Suprapubic skin (tissue), 3 donors: ENCODE results near the gene CALN1.

Experiments used
- POLR2AphosphoS5 ChIP-seq, 3 donors: sonication (generic); formaldehyde crosslinking; IDR thresholded peaks; one replicate each; pipeline ENCODE4 v1.6.1; 2017; ENCODE audit warnings: antibody characterized with exemption in 3 of 3
- TF ChIP-seq, protein P1 (sequence below), 2 donors: fragments of 200-600 bp in 1 of 2; fragments of 450-650 bp in 1 of 2; sonication (generic) in 1 of 2; IDR thresholded peaks; one replicate each; pipeline ENCODE4 v1.5.1; 2016 to 2019; ENCODE audit warnings: antibody characterized with exemption in 2 of 2, mild to moderate bottlenecking in 1 of 2, moderate library complexity in 1 of 2

DNA sequence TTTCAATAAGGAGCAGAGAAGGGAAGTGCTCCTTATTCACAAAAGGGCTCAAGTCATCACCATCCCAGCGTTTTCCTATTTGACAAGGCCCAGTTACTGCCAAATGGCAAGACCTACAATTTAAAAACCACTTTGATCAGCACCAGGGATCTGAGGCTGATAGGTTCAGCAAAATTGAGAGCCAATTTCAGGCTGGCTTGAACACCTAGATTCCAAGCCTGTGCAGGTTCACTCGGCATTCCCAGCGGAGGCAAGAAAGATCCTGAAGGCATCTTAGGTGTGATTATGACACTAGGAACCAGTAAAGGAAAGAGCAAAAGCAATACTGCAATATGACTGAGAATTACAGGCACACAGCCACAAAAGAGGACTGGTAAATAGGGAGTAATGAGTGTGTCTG lies 441.4 kb downstream of the CALN1 start:
- TF ChIP-seq, protein P1, sequence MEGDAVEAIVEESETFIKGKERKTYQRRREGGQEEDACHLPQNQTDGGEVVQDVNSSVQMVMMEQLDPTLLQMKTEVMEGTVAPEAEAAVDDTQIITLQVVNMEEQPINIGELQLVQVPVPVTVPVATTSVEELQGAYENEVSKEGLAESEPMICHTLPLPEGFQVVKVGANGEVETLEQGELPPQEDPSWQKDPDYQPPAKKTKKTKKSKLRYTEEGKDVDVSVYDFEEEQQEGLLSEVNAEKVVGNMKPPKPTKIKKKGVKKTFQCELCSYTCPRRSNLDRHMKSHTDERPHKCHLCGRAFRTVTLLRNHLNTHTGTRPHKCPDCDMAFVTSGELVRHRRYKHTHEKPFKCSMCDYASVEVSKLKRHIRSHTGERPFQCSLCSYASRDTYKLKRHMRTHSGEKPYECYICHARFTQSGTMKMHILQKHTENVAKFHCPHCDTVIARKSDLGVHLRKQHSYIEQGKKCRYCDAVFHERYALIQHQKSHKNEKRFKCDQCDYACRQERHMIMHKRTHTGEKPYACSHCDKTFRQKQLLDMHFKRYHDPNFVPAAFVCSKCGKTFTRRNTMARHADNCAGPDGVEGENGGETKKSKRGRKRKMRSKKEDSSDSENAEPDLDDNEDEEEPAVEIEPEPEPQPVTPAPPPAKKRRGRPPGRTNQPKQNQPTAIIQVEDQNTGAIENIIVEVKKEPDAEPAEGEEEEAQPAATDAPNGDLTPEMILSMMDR (IDR thresholded peaks at IDR 0.05) = no peak
- TF ChIP-seq POLR2AphosphoS5 (IDR thresholded peaks at IDR 0.05) = no peak
